ENCODE results near the gene TRIM37. TPM values are rescaled to one million over a fixed set of nuclear protein-coding genes. Genes with fewer than 3 reads are reported as not detected.

The TRIM37 gene
- total and polyA plus RNA-seq, 2 of the 8 experiments (the other 6 are each of a cell fraction or from before 2014, with no cell fraction given) = 38.2 to 57.0 TPM

- TF ChIP-seq EP300 (IDR thresholded peaks at IDR 0.05; ENCODE audit: borderline replicate concordance in 1 of 2, low read depth in 2 of 2, low read length in 2 of 2) (no peak), SP1 (IDR thresholded peaks at IDR 0.05; ENCODE audit: low read depth, low read length) (no peak), NRF1 (IDR thresholded peaks at IDR 0.05; ENCODE audit: low read depth, low read length) (no peak), CHD1 (IDR thresholded peaks at IDR 0.05; ENCODE audit: low read depth, low read length) (no peak)
These were observed 138.1 kb downstream of the TRIM37 start (continued) for GRCh38 chr17:58968426-58969061.

All from H1 (cell line).